Liver (tissue), 9 donors: ENCODE measurements around the gene UTP25. TPM values are rescaled to one million over a fixed set of nuclear protein-coding genes. Genes with fewer than 3 reads are reported as not detected.
"Not testable (repeated sequence)": the region's sequence is repeated elsewhere in the genome, so short reads cannot be mapped to it uniquely, and the experiment has no call there.

Experiments
- DNase-seq: peaks from one replicate; pipeline ENCODE4 v3.0.0-alpha.2; 2017; ENCODE audit warnings: low spot score
- H3K27ac ChIP-seq, 2 donors: one replicate each; pipeline ENCODE4 v1.7.0; 2013; ENCODE audit warnings: inconsistent platforms in 2 of 2, low read length in 2 of 2, control low read depth in 1 of 2, low read depth in 1 of 2, mild to moderate bottlenecking in 1 of 2
- H3K27me3 ChIP-seq, 4 donors: one replicate each; pipeline versions ENCODE4 v1.6.1 to v1.7.0; 2013; ENCODE audit warnings: low read length in 3 of 4, inconsistent platforms in 1 of 4, mild to moderate bottlenecking in 1 of 4, moderate library complexity in 1 of 4; ENCODE audit not compliant: control insufficient read depth in 4 of 4, insufficient read depth in 4 of 4
- H3K36me3 ChIP-seq, 4 donors: one replicate each; pipeline versions ENCODE4 v1.6.1 to v1.7.0; 2013; ENCODE audit warnings: low read length in 3 of 4, mild to moderate bottlenecking in 3 of 4, low read depth in 1 of 4, moderate library complexity in 1 of 4; ENCODE audit not compliant: control insufficient read depth in 4 of 4, insufficient read depth in 3 of 4
- H3K4me1 ChIP-seq, 4 donors: one replicate each; pipeline versions ENCODE4 v1.6.1 to v1.7.0; 2013; ENCODE audit warnings: low read length in 3 of 4, mild to moderate bottlenecking in 3 of 4, moderate library complexity in 1 of 4; ENCODE audit not compliant: control insufficient read depth in 4 of 4, insufficient read depth in 4 of 4
- H3K4me3 ChIP-seq, 3 donors: one replicate each; pipeline versions ENCODE4 v1.6.1 to v1.7.0; 2013; ENCODE audit warnings: low read length in 3 of 3, control low read depth in 1 of 3, low read depth in 1 of 3, mild to moderate bottlenecking in 1 of 3
- H3K9ac ChIP-seq, 2 donors: one replicate each; pipeline ENCODE4 v1.7.0; 2013; ENCODE audit warnings: low read length in 2 of 2, mild to moderate bottlenecking in 2 of 2, moderate library complexity in 2 of 2, control low read depth in 1 of 2, low read depth in 1 of 2
- H3K9me3 ChIP-seq, 4 donors: one replicate each; pipeline versions ENCODE4 v1.6.1 to v1.7.0; 2013; ENCODE audit warnings: low read length in 3 of 4; ENCODE audit not compliant: control insufficient read depth in 4 of 4
- ATF3 ChIP-seq: IDR thresholded peaks from 2 replicates; pipeline ENCODE4 v1.6.1; 2016; ENCODE audit warnings: antibody characterized with exemption
- CTCF ChIP-seq: fragments of 150-350 bp; IDR thresholded peaks from 2 replicates; pipeline ENCODE4 v1.5.1; 2017; ENCODE audit warnings: improper control_type of control experiment, low read depth, low read length; ENCODE audit not compliant: missing input control
- EGR1 ChIP-seq, 2 donors: IDR thresholded peaks; 2 replicates each; pipeline ENCODE4 v1.6.1; 2016 to 2018; ENCODE audit warnings: antibody characterized with exemption in 2 of 2, low read depth in 2 of 2
- FOXA1 ChIP-seq: IDR thresholded peaks from 2 replicates; pipeline ENCODE4 v1.6.1; 2016; ENCODE audit warnings: antibody characterized with exemption
- FOXA2 ChIP-seq: IDR thresholded peaks from 2 replicates; pipeline ENCODE4 v1.6.1; 2016; ENCODE audit warnings: antibody characterized with exemption
- HNF4A ChIP-seq, 2 donors: conservative IDR thresholded peaks; 2 replicates each; pipeline ENCODE4 v1.6.1; 2016; ENCODE audit warnings: antibody characterized with exemption in 2 of 2, mild to moderate bottlenecking in 2 of 2
- HNF4G ChIP-seq: IDR thresholded peaks from 2 replicates; pipeline ENCODE4 v1.6.1; 2016; ENCODE audit warnings: antibody characterized with exemption
- JUND ChIP-seq, 2 donors: IDR thresholded peaks; 2 replicates each; pipeline ENCODE4 v1.6.1; 2016; ENCODE audit warnings: antibody characterized with exemption in 2 of 2
- MAX ChIP-seq: IDR thresholded peaks from 2 replicates; pipeline ENCODE4 v1.6.1; 2016; ENCODE audit warnings: antibody characterized with exemption
- NR2F2 ChIP-seq: IDR thresholded peaks from 2 replicates; pipeline ENCODE4 v1.6.1; 2016; ENCODE audit warnings: antibody characterized with exemption
- RAD21 ChIP-seq, 2 donors: IDR thresholded peaks; 2 replicates each; pipeline ENCODE4 v1.6.1; 2016; ENCODE audit warnings: antibody characterized with exemption in 2 of 2, mild to moderate bottlenecking in 2 of 2
- REST ChIP-seq: IDR thresholded peaks from 2 replicates; pipeline ENCODE4 v1.6.1; 2016; ENCODE audit warnings: antibody characterized with exemption, mild to moderate bottlenecking
- RXRA ChIP-seq, 2 donors: IDR thresholded peaks; 2 replicates each; pipeline ENCODE4 v1.6.1; 2017 to 2018; ENCODE audit warnings: antibody characterized with exemption in 2 of 2, mild to moderate bottlenecking in 1 of 2
- SP1 ChIP-seq: IDR thresholded peaks from 2 replicates; pipeline ENCODE4 v1.6.1; 2018; ENCODE audit warnings: antibody characterized with exemption, mild to moderate bottlenecking
- ZBTB33 ChIP-seq: IDR thresholded peaks from 2 replicates; pipeline ENCODE4 v1.6.1; 2016; ENCODE audit warnings: antibody characterized with exemption
- WGBS: extraction: QIAGEN DNeasy Blood & Tissue Kit; methylation state at CpG from one replicate; pipeline ENCODE4 v1.1.7; 2013; 5-methylcytosine and 5-hydroxymethylcytosine counted together
- polyA plus RNA-seq, 2 donors: library from polyadenylated mRNA; stranded (reverse) in 1 of 2; unstranded in 1 of 2; fragments of 200-250 nt in 1 of 2; fragments of >200 nt in 1 of 2; fragmentation: Nextera tagmentation in 1 of 2; extraction: Ambion mirVana in 1 of 2; gene quantifications; one replicate each; pipeline versions ENCODE4 v1.2.1 to v1.2.3, GENCODE V29; 2013 to 2015
- total RNA-seq, 2 donors: library from RNA; depleted of rRNA; stranded (reverse); fragments of >200 nt; gene quantifications; one replicate each; pipeline ENCODE4 v1.2.3, GENCODE V29; 2014
- donor health status: healthy.
- donor health status: healthy.
- donor health status: healthy.
- donor health status: healthy.
- donor health status: healthy.

UTP25 gene
- total and polyA plus RNA-seq, 4 donors = 2.4 to 7.7 (median 3.0) TPM

- no peak overlapping the region for H3K27ac ChIP-seq
- TF ChIP-seq MAX = no peak
- TF ChIP-seq SP1 = no peak
- no peak for TF ChIP-seq FOXA1
- no peak for TF ChIP-seq FOXA2
- TF ChIP-seq HNF4G = no peak
- H3K27me3 ChIP-seq = no peaks in the 10 kb centered on the region
- WGBS = 49% methylated on average over 1 of the region's 1 CpG
- peaks cover 0 to 37% (median 19%) of the 10 kb centered on the region in 4 donors for H3K36me3 ChIP-seq
- H3K9me3 ChIP-seq = no peaks in the 10 kb centered on the region
- H3K9ac ChIP-seq = no peak overlapping the region
- H3K4me1 ChIP-seq = peaks cover 4 to 47% (median 34%) of the 10 kb centered on the region in 4 donors
- DNase-seq = no peak
- no peak overlapping the region for H3K4me3 ChIP-seq
These were observed 35.9 kb upstream of the UTP25 start for GRCh38 chr1:209791920-209792319.

GRCh38 chr1:209793711-209794110 is 34.1 kb upstream of the UTP25 start:
- WGBS = 92% methylated on average over 3 of the region's 3 CpGs
- DNase-seq, H3K9me3 ChIP-seq: not testable (repeated sequence)

GRCh38 chr1:209797978-209798639 is 29.7 kb upstream of the UTP25 start:
- Histone ChIP-seq H3K9me3 (no peaks in the 10 kb centered on the region), H3K27me3 (no peaks in the 10 kb centered on the region), H3K36me3 (peaks cover 0 to 14% (median 12%) of the 10 kb centered on the region in 4 donors), H3K9ac (no peak overlapping the region), H3K4me1 (peaks cover 1 to 29% (median 17%) of the 10 kb centered on the region in 4 donors), H3K27ac (no peak overlapping the region), H3K4me3 (no peak overlapping the region)
- TF ChIP-seq MAX = no peak
- TF ChIP-seq SP1 = no peak
- TF ChIP-seq CTCF = no peak
- no peak for TF ChIP-seq EGR1 (IDR thresholded peaks at IDR 0.05; ENCODE audit: low read depth in 2 of 2)
- TF ChIP-seq HNF4A (conservative IDR thresholded peaks at IDR 0.05) = no peak
- TF ChIP-seq REST = no peak
- TF ChIP-seq RAD21 (IDR thresholded peaks at IDR 0.05) = no peak
- no peak for TF ChIP-seq JUND (IDR thresholded peaks at IDR 0.05)
- no peak for TF ChIP-seq ATF3
- TF ChIP-seq NR2F2 = no peak
- no peak for TF ChIP-seq HNF4G
- no peak for TF ChIP-seq ZBTB33
- no peak for TF ChIP-seq RXRA (IDR thresholded peaks at IDR 0.05)
- DNase-seq = no peak
- WGBS = 88% methylated on average over 9 of the region's 9 CpGs

More at GRCh38 chr1:209793711-209794110, 34.1 kb upstream of the UTP25 start:
- not testable (repeated sequence) for H3K27me3 ChIP-seq, H3K9ac ChIP-seq, H3K4me3 ChIP-seq, H3K27ac ChIP-seq
- Histone ChIP-seq H3K36me3 (peaks cover 0 to 35% (median 19%) of the 10 kb centered on the region in 4 donors), H3K4me1 (peaks cover 0 to 33% (median 17%) of the 10 kb centered on the region in 4 donors)
